HG02678 (cell line): ENCODE measurements around the gene BRD4.

ENCODE experiments used
- ATAC-seq: cut with Tn5 transposase; IDR thresholded peaks from one replicate; pipeline ENCODE4 v1.9.1; 2021; ENCODE audit warnings: mild to moderate bottlenecking, moderate library complexity; ENCODE audit not compliant: unreplicated experiment

Gene BRD4

GRCh38 chr19:15316498-15316897 is 15.8 kb downstream of the BRD4 start:
- ATAC-seq = no peak

DNA sequence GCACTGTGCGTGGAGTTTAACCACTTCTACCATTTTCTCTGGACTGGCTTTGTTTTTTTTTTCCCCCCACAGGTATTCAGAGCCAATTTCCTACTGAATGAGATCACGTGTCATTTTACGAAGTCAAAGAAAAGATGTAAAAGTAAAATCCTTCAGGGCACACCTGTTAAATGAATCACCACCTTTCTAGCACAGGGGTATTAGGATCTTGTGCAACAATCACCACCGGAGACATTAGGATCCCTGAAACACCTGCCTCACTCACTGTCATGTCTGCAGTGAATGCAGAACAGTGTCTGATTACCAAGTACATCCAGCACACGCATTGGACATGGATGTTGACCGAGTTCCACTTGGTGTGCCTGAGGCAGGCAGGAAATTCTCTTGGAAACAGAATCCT is 17.2 kb downstream of the BRD4 start:
- no peak for ATAC-seq

DNA sequence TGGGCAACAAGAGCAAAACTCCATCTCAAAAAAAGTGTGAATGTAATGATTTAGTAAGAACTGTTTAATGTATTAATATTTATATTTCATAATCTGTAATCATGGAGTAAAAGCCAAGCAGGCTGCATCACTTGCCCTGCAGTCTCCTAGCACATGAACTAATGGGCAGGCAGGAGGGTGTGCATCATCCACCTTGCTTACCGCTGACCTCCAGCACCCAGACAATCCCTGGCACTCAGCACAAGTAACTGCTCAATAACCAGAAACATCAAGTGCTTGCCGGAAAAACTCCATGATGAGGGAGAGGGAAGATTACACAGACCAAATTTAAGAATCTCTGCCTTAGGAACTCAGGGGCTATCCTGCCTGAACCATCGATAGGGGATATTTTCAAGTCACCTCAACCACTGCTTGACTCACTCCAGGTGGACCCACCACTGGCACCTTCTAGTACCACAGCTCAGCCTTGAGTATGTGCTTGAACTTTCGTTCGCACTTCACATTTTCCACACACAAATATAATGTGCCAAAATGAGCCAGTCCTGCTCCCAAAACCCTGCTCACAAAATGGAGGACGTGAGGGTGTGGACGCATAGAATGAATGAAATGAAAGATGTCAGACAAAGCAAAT is 18.6 kb downstream of the BRD4 start:
- no peak for ATAC-seq

- no peak for ATAC-seq
Observed at GRCh38 chr19:15307169-15307568, 25.2 kb downstream of the BRD4 start.

DNA sequence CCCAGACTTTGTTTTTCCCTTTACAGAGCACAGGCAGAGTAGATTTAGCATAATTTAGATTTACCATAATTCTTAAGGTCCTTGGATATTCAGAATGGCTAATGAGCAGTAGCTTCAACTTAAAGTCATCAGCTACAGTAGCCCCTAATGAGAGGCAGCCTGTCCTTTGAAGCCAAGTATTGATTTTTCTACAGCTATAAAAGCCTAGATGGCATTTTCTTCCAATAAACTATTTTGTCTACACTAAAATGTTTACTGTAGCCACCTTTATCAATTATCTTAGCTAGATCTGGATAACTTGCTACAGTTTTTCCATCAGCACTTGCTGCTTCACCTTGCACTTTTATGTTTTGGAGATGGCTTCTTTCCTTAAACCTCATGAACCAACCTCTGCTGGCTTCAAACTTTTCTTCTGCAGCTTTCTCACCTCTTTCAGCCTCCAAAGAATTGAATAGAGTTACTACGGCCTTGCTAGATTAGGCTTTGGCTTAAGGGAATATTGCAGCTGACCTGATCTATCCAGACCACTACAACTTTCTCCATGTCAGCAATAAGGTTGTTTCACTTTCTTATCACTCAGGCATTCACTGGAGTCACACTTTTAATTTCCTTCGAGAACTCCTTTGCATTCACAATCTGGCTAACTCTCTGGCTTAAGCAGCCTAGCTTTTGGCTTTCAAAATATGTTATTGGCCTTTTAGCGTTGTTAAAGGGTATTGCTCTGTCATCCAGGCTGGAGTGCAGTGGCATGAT is 26.6 kb downstream of the BRD4 start:
- no peak for ATAC-seq

DNA sequence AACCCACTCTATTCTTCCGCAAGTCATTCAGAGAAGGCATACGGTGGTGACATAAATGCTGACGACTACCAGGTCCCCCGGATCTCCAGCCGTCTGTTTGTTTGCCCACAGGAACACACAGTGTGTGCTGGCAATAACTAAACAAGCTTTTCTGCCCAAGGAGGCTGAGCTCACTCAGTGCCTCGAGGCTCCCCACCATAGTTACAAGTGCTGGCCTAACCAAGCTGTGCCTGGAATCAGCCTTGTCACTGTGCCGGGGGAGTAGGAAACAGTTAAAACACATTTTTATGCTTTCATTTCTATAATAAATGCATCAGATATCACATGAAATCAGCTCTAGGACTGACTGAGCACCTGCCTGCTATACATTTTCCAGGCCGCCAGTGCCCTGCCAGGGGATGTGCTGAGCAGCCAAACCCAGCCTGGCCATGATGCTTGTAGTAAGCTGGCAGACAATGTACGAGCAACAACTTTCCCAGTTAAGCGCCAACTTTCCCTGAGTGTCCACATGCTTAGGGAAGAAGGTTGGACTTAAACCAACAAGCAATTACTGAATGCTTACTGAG is 28.1 kb downstream of the BRD4 start:
- ATAC-seq = no peak

DNA sequence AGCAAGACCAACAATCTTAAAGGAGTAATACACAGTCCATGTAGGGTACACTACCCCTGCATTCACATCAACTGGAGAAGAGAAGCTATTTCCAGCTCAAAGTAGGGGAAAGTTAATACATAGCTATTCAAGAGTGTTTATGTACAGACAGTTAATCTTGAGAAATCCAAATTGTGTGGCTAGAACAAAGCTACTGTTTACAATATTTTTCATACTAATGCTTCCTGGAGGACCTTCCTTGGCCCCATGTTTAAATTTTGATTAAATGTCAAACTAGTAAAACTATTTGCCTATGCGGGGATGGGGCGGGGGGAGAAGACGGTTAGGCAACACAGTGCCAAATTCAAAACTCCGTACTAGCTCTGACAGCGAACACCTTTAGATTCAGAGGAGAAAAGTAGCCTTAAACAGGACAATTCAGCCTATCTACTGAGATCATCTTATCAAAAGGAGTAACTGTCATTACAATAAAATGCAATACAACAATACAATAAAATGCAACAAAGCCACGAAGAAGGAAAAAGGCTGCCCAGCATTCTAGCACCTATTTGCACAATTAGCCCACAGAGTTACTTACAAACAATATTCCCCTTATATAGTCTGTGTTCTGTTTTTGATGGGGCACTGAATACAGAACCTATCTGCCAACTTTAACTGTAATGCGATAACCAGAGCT is 29.1 kb downstream of the BRD4 start:
- no peak for ATAC-seq

GRCh38 chr19:15300533-15301197 is 31.7 kb downstream of the BRD4 start:
- no peak for ATAC-seq

GRCh38 chr19:15299568-15300409 is 32.5 kb downstream of the BRD4 start:
- ATAC-seq = no peak

DNA sequence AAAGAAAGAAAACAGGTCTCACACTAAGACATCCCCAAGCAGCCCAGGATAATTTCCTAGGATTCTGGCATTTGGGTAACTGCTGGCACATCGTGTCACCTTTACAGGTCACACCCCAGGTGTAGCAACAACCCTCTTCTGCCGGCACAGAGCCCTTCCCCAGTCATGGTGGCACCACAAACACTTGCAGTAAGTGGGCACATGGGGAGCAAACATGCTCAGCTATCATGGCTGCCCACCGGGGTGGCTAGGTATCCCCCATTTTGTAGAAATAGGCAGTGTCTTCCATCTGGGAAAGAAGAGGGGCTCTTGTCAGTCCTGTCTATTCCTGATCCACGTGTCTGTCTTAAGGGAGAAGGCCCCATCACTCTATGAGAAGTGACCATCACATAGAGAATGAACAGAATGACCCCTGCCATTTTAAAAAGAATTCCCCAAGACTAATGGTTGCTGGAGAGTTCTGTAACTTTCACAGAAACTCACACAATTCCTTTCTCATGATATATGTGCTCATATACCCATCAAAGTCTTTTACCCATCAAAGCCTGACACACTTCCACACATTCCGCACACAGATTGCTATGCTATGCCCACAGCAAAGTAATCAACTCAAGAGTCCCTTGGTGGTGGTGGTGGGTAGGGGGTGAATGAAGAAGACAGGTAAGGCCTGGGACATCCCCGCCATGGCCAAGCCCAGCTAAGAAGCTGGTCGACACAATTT is 33.3 kb downstream of the BRD4 start:
- ATAC-seq = no peak

DNA sequence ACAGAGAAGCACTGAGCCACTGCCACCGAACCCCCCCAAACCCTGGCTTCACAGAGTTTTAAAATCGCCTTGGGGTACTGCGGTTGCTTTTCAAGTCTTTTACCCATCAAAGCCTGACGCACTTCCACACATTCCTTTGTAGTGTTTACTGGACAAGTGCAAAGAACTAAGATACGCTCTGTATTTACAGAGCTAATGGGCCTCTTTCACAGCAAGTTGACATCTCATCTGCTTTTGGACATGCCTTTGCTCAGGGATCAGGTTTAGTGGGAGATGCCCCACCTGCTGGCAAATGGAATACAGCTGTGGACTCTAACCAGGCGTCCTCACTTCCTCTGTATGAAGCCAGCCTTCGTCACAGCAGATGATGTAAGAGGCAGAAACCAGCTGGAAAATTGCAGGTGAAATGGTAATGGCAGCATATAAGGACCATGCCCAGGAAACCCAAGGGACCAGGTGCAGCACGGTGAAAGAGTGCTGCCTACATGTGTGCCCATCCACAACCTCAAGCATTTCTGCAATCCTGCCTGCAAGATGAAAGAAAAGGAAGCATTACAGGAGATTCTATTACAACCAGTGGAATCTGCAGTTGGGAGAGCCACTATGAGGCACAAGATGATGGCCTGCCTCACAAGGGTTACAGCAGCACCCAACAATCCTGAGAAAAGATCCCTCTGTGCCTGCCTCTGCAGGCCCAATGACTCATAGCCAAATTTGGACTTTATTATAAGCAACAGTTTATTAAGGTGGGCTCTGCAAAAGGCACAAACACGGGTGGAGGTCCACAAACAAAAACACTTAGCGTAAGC is 34.7 kb downstream of the BRD4 start:
- ATAC-seq = no peak

DNA sequence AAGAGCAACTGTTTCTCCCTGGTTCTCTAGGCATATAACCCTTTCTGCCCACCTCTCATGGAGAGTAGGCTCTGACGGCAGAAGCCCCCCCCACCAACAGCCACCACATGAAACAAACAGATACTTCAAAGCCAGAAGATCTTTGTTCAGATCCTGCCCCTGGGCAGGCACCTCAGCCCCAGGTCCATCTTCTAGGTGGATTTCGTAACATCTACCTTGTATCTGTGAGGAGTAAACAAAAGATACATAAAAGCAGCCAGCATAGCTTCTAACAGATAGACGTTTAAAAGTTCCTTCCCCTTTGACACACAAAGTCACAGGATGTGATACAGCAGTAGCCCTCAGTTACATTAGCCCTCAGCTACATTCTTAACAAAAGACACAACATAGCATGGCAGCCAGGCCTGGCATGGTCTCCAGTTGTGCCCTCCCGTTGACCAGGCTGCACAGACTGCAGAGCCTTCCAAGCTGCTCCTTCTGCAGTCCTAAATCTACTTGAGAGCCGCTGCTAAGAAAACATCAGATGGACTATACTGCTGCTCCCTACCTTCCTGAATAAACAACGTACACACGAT is 35.4 kb downstream of the BRD4 start:
- ATAC-seq = no peak

DNA sequence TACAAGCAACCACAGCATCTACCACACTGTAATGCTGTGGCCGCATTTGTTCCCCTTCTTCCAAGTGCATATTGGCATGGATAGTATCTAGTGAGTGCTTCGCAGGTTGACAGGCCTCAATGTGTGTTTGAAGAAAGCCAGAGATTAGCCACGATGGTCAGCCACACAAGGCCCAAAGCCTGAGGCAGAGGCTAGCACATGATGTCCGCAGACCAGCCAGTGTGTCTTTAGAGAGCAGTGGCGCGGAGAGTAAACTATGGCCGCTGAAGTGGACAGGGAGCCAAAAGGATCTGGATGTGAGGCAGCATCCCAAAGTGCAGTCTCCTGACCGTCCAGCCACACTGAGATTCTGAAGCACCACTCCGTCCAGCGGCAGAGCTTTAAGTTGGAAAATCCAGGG is 36.0 kb downstream of the BRD4 start:
- ATAC-seq = no peak

GRCh38 chr19:15294561-15294990 is 37.8 kb downstream of the BRD4 start:
- ATAC-seq = no peak

DNA sequence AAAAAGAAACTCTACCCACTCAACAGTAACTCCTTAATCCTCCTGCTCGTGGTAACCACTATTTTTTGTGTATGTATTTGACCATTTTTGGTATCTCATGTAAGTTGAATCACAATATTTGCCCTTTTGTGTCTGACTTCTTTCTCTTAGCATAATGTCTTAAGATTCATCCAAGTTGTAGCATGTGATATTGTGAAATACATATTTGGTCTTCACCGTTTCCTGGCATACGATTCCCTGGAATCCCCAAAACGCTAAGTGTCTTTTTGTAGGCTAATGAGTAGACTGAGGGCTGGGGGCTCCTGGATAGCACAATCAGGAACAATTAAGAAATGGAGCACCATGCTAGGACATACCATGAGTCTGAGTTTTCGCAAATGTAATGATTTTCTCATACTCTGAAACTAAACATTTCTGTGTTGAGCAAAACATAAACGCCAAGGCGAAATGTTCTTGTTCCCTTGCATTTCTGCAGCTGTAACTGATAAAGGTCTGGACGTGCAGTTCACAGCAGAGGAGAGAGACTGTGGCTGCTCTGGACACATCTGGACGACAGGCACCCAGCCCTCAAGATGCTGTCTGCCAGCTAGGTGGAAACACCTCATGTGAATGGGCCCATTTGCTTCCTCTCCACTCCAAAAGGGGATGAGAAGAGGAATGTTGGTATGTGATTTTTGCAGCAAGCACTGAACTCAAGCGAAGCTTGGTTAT is 38.4 kb downstream of the BRD4 start:
- ATAC-seq = no peak

GRCh38 chr19:15292847-15293582 is 39.3 kb downstream of the BRD4 start:
- no peak for ATAC-seq

DNA sequence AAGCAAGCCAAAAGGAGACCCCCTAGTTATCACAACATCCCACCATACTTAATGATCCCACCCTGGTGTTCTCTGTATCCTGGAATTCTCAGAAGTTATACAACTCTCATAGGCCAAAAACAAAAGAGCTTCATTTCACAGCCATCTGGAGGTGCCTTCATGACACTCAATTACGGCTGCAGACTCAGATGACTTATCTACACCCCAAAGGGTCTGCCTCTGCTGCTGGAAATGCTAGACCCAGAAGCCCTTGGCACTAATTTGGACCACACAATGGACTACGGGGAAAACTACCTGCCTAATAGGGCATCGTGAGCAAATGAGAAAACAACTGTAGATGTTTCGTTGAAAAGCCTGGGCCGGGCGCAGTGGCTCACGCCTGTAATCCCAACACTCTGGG is 40.2 kb downstream of the BRD4 start:
- no peak for ATAC-seq
